ENCODE data around the gene CAMSAP2. TPM values are rescaled to one million over a fixed set of nuclear protein-coding genes. Genes with fewer than 3 reads are reported as not detected.
A peak's percentile ranks its signal among the peaks of the same experiment; 100 is the strongest.
"Not testable (repeated sequence)": the region's sequence is repeated elsewhere in the genome, so short reads cannot be mapped to it uniquely, and the experiment has no call there.

CAMSAP2 gene
- polyA plus RNA-seq, 12 donors = 17.9 to 36.7 (median 24.8) TPM; not detected in 1

- peak; percentile 19 for DNase-seq
These were observed 42.1 kb downstream of the CAMSAP2 start for GRCh38 chr1:200780545-200781369.

- no peak for DNase-seq
These were observed 45.2 kb downstream of the CAMSAP2 start for GRCh38 chr1:200783926-200784325.

- DNase-seq = no peak
These were observed 45.9 kb downstream of the CAMSAP2 start for GRCh38 chr1:200784576-200784975.

GRCh38 chr1:200786788-200787187 lies 48.1 kb downstream of the CAMSAP2 start:
- no peak for DNase-seq

- DNase-seq = no peak
These were observed 49.2 kb downstream of the CAMSAP2 start for GRCh38 chr1:200787896-200788387.

- not testable (repeated sequence) for DNase-seq
These were observed 52.3 kb downstream of the CAMSAP2 start for GRCh38 chr1:200791012-200791411.

- no peak for DNase-seq
These were observed 55.0 kb downstream of the CAMSAP2 start for GRCh38 chr1:200793677-200794076.

GRCh38 chr1:200794506-200795065 lies 55.9 kb downstream of the CAMSAP2 start:
- no peak for DNase-seq

- DNase-seq = no peak
These were observed 56.5 kb downstream of the CAMSAP2 start for GRCh38 chr1:200795156-200795555.

GRCh38 chr1:200802042-200802441 lies 63.3 kb downstream of the CAMSAP2 start:
- no peak for DNase-seq

- DNase-seq = peak; percentile 75
These were observed 64.3 kb downstream of the CAMSAP2 start for GRCh38 chr1:200802865-200803512.

- DNase-seq = no peak
These were observed 67.0 kb downstream of the CAMSAP2 start for GRCh38 chr1:200805719-200806118.

- no peak for DNase-seq
These were observed 70.2 kb downstream of the CAMSAP2 start for GRCh38 chr1:200808846-200809245.

- DNase-seq = no peak
These were observed 73.0 kb downstream of the CAMSAP2 start for GRCh38 chr1:200811704-200812103.

- not testable (repeated sequence) for DNase-seq
These were observed 78.0 kb downstream of the CAMSAP2 start for GRCh38 chr1:200816624-200817224.

GRCh38 chr1:200818248-200818647 lies 79.6 kb downstream of the CAMSAP2 start:
- no peak for DNase-seq

- no peak for DNase-seq
These were observed 81.0 kb downstream of the CAMSAP2 start for GRCh38 chr1:200819726-200820125.

- DNase-seq = no peak
These were observed 92.4 kb downstream of the CAMSAP2 start for GRCh38 chr1:200831091-200831490.

GRCh38 chr1:200834383-200834782 lies 95.7 kb downstream of the CAMSAP2 start:
- DNase-seq = no peak

GRCh38 chr1:200836213-200836612 lies 97.5 kb downstream of the CAMSAP2 start:
- no peak for DNase-seq

GRCh38 chr1:200837931-200838571 lies 99.4 kb downstream of the CAMSAP2 start:
- no peak for DNase-seq
